Activated T-cell treated with anti-CD3 and anti-CD28 coated beads for 24 hours (primary cell): ENCODE measurements around the gene PLGRKT.

ENCODE experiments used
- DNase-seq: peaks from one replicate; pipeline ENCODE4 v3.0.0-alpha.2; 2020; ENCODE audit warnings: low read depth

PLGRKT gene

DNA sequence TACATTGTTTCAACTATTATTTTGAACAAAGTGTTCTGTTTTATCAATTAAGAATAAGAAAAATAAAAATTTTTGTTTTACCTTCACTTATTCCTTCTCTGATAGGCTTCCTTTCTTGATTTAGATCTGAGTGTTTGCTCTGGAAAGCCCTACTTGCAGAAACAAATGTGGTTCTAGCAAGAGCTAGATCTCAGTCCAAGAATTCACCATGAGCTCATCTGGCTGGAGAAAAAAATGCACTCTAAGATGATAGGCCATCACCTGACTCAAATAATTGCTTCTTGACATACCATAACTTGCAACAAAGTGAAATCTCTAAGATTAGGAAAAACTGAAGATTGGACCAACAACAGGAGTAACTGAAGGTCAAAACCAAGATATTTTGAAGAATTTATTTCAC lies 126.9 kb downstream of the PLGRKT start:
- DNase-seq, result no peak
